A549 (cell line): ENCODE data around the gene LCNL1.

ENCODE experiments used
- CTCF ChIP-seq: fragments of >200 bp; sonication (Bioruptor Twin); formaldehyde crosslinking; IDR thresholded peaks from 3 replicates; pipeline ENCODE4 v1.5.1; 2016
- EP300 ChIP-seq, 2 experiments: fragments of >200 bp; sonication (Bioruptor Twin); formaldehyde crosslinking; IDR thresholded peaks; 2 replicates in 1 of 2; 3 replicates in 1 of 2; pipeline ENCODE4 v1.6.1; 2016 to 2017
- FOSL2 ChIP-seq, 2 experiments: fragments of 450-650 bp in 1 of 2; fragments of >200 bp in 1 of 2; sonication (Bioruptor Twin) in 1 of 2; formaldehyde crosslinking; IDR thresholded peaks; 2 replicates each; pipeline versions ENCODE4 v1.5.0 to v1.6.1; 2016 to 2020; ENCODE audit warnings: mild to moderate bottlenecking in 1 of 2, moderate library complexity in 1 of 2
- KDM5A ChIP-seq: fragments of 200-600 bp; sonication (generic); IDR thresholded peaks from 2 replicates; pipeline ENCODE4 v1.6.1; 2016; ENCODE audit warnings: antibody characterized with exemption, mild to moderate bottlenecking
- MYC ChIP-seq: IDR thresholded peaks from 2 replicates; pipeline ENCODE4 v1.6.1; 2012; ENCODE audit warnings: mild to moderate bottlenecking, inconsistent platforms, low read length, improper control_type of control experiment, borderline replicate concordance
- PBX3 ChIP-seq: IDR thresholded peaks from 2 replicates; pipeline ENCODE4 v1.6.1; 2012
- POLR2A ChIP-seq: IDR thresholded peaks from 2 replicates; pipeline ENCODE4 v1.6.1; 2012; ENCODE audit warnings: mild to moderate bottlenecking, low read length
- RCOR1 ChIP-seq: fragments of 150-350 bp; IDR thresholded peaks from 2 replicates; pipeline ENCODE4 v1.6.1; 2014; ENCODE audit warnings: antibody characterized with exemption, low read length, low read depth
- REST ChIP-seq: fragments of 200-600 bp; sonication (generic); IDR thresholded peaks from 2 replicates; pipeline ENCODE4 v1.6.1; 2016; ENCODE audit warnings: antibody characterized with exemption, mild to moderate bottlenecking, moderate library complexity
- SREBF2 ChIP-seq: fragments of 450-650 bp; IDR thresholded peaks from 2 replicates; pipeline ENCODE4 v1.6.1; 2014; ENCODE audit warnings: mild to moderate bottlenecking, moderate library complexity
- ZNF302 ChIP-seq: fragments of 250-450 bp; sonication (Bioruptor Pico); IDR thresholded peaks from 2 replicates; pipeline ENCODE4 v1.9.0; 2021; ENCODE audit warnings: inconsistent platforms, mild to moderate bottlenecking, moderate library complexity

- TF ChIP-seq CTCF (no peak), FOSL2 (IDR thresholded peaks at IDR 0.05) (no peak), FOSL2 (CRISPR knock-in tag; IDR thresholded peaks at IDR 0.05) (no peak), KDM5A (no peak), POLR2A (peak; percentile 13; the same call in 1 of the 2 replicates), PBX3 (peak; percentile 57), EP300 (IDR thresholded peaks at IDR 0.05) (no peak), SREBF2 (no peak), MYC (no peak), RCOR1 (no peak), ZNF302 (CRISPR knock-in tag) (no peak), REST (no peak)
Measured at GRCh38 chr9:136996361-136997292, 13.8 kb downstream of the LCNL1 start, which contains the start of gene CLIC3.
